K562 (cell line): ENCODE results near the gene FOSL2. TPM values are rescaled to one million over a fixed set of nuclear protein-coding genes. Genes with fewer than 3 reads are reported as not detected.

Source experiments
- BDP1 ChIP-seq: IDR thresholded peaks from 3 replicates; pipeline ENCODE4 v1.6.1; 2011; ENCODE audit not compliant: insufficient read length, insufficient read depth
- FOS ChIP-seq: IDR thresholded peaks from 3 replicates; pipeline ENCODE4 v1.6.1; 2011; ENCODE audit not compliant: insufficient read length; ENCODE audit errors: extremely low read depth
- KDM1A ChIP-seq, 2 experiments: fragments of 450-650 bp; IDR thresholded peaks; 2 replicates each; pipeline ENCODE4 v1.6.1; 2016; ENCODE audit warnings: mild to moderate bottlenecking in 2 of 2
- MEIS2 ChIP-seq: fragments of 450-650 bp; IDR thresholded peaks from 2 replicates; pipeline ENCODE4 v1.6.1; 2014; ENCODE audit warnings: mild to moderate bottlenecking; ENCODE audit not compliant: partially characterized antibody
- NEUROD1 ChIP-seq: fragments of 150-350 bp; IDR thresholded peaks from 2 replicates; pipeline ENCODE4 v1.6.1; 2014; ENCODE audit warnings: borderline replicate concordance, low read length, low read depth; ENCODE audit not compliant: partially characterized antibody
- PHF20 ChIP-seq: fragments of 450-650 bp; IDR thresholded peaks from 2 replicates; pipeline ENCODE4 v1.6.1; 2018; ENCODE audit not compliant: partially characterized antibody
- SOX6 ChIP-seq: fragments of 450-650 bp; IDR thresholded peaks from 2 replicates; pipeline ENCODE4 v1.6.1; 2014; ENCODE audit warnings: mild to moderate bottlenecking
- TAF7 ChIP-seq: fragments of 450-650 bp; IDR thresholded peaks from 2 replicates; pipeline ENCODE4 v1.6.1; 2016; ENCODE audit warnings: missing genetic modification characterization, missing compliant biosample characterization
- THRAP3 ChIP-seq: fragments of 450-650 bp; IDR thresholded peaks from 2 replicates; pipeline ENCODE4 v1.6.1; 2016; ENCODE audit warnings: mild to moderate bottlenecking, inconsistent platforms, borderline replicate concordance
- ZNF79 ChIP-seq: fragments of 250-450 bp; sonication (Bioruptor Pico); IDR thresholded peaks from 2 replicates; pipeline ENCODE4 v1.4.0; 2020; ENCODE audit warnings: low read depth, mild to moderate bottlenecking, moderate library complexity
- polyA plus RNA-seq, 8 experiments: library from polyadenylated mRNA; depleted of rRNA in 4 of 8; stranded (reverse) in 5 of 8; unstranded in 3 of 8; fragments of >200 nt; fragmentation: Nextera tagmentation in 2 of 8; fragmentation: Illumina TruSeq in 1 of 8; extraction: Ambion mirVana in 2 of 8; extraction: Trizol in 1 of 8; gene quantifications; 2 replicates each; pipeline versions ENCODE4 v1.2.1 to v1.2.3, GENCODE V29; 2011 to 2014; ENCODE audit warnings: inconsistent platforms in 1 of 8, missing spikeins in 1 of 8
- total RNA-seq, 7 experiments: library from RNA; depleted of rRNA in 6 of 7; stranded (reverse); fragments of >200 nt in 6 of 7; fragmentation: Illumina TruSeq in 2 of 7; extraction: Trizol in 2 of 7; gene quantifications; 2 replicates each; pipeline versions ENCODE4 v1.2.1 to v1.2.3, GENCODE V29; 2011 to 2021; ENCODE audit warnings: low replicate concordance in 1 of 7
- TF ChIP-seq, protein P1 (sequence below): fragments of 200-800 bp; sonication (Bioruptor generic); IDR thresholded peaks from 2 replicates; pipeline ENCODE4 v1.6.1; 2017; ENCODE audit warnings: missing genetic modification characterization, missing compliant biosample characterization
- TF ChIP-seq, protein P2 (sequence below), 2 experiments: fragments of 250-450 bp in 1 of 2; fragments of 450-650 bp in 1 of 2; sonication (Bioruptor Pico) in 1 of 2; IDR thresholded peaks; 2 replicates each; pipeline versions ENCODE4 v1.6.1 to v1.8.0; 2016 to 2021; ENCODE audit warnings: mild to moderate bottlenecking in 2 of 2, moderate library complexity in 2 of 2, missing compliant biosample characterization in 1 of 2, missing genetic modification characterization in 1 of 2
- TF ChIP-seq, protein P3 (sequence below): fragments of 450-650 bp; IDR thresholded peaks from 2 replicates; pipeline ENCODE4 v1.7.0; 2016; ENCODE audit warnings: borderline replicate concordance
- TF ChIP-seq, protein P4 (sequence below): fragments of 450-650 bp; IDR thresholded peaks from 2 replicates; pipeline ENCODE4 v1.6.1; 2017; ENCODE audit warnings: mild to moderate bottlenecking, moderate library complexity
- TF ChIP-seq, protein P5 (sequence below): IDR thresholded peaks from 2 replicates; pipeline ENCODE4 v1.6.1; 2011; ENCODE audit not compliant: insufficient read length; ENCODE audit errors: extremely low read depth
- TF ChIP-seq, protein P6 (sequence below): conservative IDR thresholded peaks from 2 replicates; pipeline ENCODE4 v1.6.1; 2011; ENCODE audit warnings: low read depth, mild to moderate bottlenecking, low read length; ENCODE audit not compliant: control insufficient read depth
- TF ChIP-seq, protein P7 (sequence below): sonication (generic); formaldehyde crosslinking; IDR thresholded peaks from 2 replicates; pipeline ENCODE4 v1.8.1; 2023; ENCODE audit warnings: mild to moderate bottlenecking, missing genetic modification reagents

The FOSL2 gene
- total and polyA plus RNA-seq, 9 of the 15 experiments (the other 6 are each of a cell fraction or from before 2014, with no cell fraction given) = 0.04 to 2.9 (median 0.80) TPM

DNA sequence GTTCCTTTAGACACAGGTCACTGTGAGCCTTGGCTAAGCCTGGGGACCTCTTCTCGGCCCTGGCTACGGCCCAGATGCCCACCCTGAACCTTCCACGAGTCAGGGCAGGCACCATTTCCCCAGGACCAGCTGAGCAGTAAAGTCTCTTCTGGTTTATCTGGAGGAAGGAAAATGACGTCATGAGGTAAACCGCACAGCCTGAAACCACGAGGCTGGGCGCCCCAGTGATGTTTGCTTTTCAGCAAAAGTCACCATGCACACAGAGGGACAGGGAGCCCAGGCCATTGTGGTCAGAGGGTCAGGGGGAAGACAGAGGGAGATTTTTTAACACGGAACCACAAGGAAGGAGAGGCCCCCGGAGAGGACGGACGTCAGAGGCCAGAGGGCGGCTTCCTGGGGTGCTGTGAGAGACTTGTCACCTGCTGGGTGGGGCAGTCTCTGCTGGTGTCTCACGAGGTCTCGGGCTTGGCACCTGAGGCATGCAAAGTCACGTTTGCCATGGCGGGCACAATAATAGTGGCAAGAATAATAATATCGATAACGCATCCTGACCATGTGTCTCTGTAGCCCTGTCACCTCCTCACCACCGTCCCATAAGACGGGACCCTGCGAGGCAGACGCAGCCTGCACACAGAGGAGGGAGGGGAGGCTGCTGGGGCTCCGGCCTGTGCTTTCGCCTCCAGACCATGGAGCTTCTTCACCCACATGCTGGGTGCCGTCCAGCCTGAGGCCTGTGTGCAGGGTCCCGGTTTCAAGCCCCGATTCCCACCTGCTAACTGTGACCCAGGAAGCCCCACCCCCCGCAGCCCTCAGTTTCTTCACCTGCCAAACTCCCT is 33.2 kb upstream of the FOSL2 start (continued):
- TF ChIP-seq, protein P1, sequence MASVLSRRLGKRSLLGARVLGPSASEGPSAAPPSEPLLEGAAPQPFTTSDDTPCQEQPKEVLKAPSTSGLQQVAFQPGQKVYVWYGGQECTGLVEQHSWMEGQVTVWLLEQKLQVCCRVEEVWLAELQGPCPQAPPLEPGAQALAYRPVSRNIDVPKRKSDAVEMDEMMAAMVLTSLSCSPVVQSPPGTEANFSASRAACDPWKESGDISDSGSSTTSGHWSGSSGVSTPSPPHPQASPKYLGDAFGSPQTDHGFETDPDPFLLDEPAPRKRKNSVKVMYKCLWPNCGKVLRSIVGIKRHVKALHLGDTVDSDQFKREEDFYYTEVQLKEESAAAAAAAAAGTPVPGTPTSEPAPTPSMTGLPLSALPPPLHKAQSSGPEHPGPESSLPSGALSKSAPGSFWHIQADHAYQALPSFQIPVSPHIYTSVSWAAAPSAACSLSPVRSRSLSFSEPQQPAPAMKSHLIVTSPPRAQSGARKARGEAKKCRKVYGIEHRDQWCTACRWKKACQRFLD = peak; percentile 85
- TF ChIP-seq BDP1 = no peak
- no peak for TF ChIP-seq PHF20
- TF ChIP-seq, protein P2, sequence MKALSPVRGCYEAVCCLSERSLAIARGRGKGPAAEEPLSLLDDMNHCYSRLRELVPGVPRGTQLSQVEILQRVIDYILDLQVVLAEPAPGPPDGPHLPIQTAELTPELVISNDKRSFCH (CRISPR knock-in tag; IDR thresholded peaks at IDR 0.05) = no peak
- TF ChIP-seq, protein P2 (tag; IDR thresholded peaks at IDR 0.05) = peak; percentile 83; the same call in 1 of the 2 replicates
- TF ChIP-seq, protein P3, sequence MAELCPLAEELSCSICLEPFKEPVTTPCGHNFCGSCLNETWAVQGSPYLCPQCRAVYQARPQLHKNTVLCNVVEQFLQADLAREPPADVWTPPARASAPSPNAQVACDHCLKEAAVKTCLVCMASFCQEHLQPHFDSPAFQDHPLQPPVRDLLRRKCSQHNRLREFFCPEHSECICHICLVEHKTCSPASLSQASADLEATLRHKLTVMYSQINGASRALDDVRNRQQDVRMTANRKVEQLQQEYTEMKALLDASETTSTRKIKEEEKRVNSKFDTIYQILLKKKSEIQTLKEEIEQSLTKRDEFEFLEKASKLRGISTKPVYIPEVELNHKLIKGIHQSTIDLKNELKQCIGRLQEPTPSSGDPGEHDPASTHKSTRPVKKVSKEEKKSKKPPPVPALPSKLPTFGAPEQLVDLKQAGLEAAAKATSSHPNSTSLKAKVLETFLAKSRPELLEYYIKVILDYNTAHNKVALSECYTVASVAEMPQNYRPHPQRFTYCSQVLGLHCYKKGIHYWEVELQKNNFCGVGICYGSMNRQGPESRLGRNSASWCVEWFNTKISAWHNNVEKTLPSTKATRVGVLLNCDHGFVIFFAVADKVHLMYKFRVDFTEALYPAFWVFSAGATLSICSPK = no peak
- TF ChIP-seq, protein P4, sequence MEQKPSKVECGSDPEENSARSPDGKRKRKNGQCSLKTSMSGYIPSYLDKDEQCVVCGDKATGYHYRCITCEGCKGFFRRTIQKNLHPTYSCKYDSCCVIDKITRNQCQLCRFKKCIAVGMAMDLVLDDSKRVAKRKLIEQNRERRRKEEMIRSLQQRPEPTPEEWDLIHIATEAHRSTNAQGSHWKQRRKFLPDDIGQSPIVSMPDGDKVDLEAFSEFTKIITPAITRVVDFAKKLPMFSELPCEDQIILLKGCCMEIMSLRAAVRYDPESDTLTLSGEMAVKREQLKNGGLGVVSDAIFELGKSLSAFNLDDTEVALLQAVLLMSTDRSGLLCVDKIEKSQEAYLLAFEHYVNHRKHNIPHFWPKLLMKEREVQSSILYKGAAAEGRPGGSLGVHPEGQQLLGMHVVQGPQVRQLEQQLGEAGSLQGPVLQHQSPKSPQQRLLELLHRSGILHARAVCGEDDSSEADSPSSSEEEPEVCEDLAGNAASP = no peak
- no peak for TF ChIP-seq NEUROD1
- peak; percentile 78 for TF ChIP-seq SOX6
- TF ChIP-seq, protein P5, sequence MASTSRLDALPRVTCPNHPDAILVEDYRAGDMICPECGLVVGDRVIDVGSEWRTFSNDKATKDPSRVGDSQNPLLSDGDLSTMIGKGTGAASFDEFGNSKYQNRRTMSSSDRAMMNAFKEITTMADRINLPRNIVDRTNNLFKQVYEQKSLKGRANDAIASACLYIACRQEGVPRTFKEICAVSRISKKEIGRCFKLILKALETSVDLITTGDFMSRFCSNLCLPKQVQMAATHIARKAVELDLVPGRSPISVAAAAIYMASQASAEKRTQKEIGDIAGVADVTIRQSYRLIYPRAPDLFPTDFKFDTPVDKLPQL = no peak
- TF ChIP-seq, protein P6, sequence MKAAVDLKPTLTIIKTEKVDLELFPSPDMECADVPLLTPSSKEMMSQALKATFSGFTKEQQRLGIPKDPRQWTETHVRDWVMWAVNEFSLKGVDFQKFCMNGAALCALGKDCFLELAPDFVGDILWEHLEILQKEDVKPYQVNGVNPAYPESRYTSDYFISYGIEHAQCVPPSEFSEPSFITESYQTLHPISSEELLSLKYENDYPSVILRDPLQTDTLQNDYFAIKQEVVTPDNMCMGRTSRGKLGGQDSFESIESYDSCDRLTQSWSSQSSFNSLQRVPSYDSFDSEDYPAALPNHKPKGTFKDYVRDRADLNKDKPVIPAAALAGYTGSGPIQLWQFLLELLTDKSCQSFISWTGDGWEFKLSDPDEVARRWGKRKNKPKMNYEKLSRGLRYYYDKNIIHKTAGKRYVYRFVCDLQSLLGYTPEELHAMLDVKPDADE = no peak
- TF ChIP-seq FOS = no peak
- peak; percentile 64; the same call in 1 of the 2 replicates for TF ChIP-seq ZNF79
- TF ChIP-seq, protein P7, sequence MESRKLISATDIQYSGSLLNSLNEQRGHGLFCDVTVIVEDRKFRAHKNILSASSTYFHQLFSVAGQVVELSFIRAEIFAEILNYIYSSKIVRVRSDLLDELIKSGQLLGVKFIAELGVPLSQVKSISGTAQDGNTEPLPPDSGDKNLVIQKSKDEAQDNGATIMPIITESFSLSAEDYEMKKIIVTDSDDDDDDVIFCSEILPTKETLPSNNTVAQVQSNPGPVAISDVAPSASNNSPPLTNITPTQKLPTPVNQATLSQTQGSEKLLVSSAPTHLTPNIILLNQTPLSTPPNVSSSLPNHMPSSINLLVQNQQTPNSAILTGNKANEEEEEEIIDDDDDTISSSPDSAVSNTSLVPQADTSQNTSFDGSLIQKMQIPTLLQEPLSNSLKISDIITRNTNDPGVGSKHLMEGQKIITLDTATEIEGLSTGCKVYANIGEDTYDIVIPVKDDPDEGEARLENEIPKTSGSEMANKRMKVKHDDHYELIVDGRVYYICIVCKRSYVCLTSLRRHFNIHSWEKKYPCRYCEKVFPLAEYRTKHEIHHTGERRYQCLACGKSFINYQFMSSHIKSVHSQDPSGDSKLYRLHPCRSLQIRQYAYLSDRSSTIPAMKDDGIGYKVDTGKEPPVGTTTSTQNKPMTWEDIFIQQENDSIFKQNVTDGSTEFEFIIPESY (CRISPR knock-in tag) = no peak; the same call in 1 of the 2 replicates
- peak; percentile 85 for TF ChIP-seq KDM1A (IDR thresholded peaks at IDR 0.05)
- no peak for TF ChIP-seq THRAP3
- no peak for TF ChIP-seq MEIS2
- no peak for TF ChIP-seq TAF7 (tag)
